Activated B cell treated with CpG ODN at 0.5 μM for 24 hours (primary cell): ENCODE results near the gene WSB2. TPM values are rescaled to one million over a fixed set of nuclear protein-coding genes. Genes with fewer than 3 reads are reported as not detected.

Experiments used
- ATAC-seq: fragments of 200-7000 bp; cut with Tn5 transposase; one replicate; pipeline ENCODE4 v1.10.0; 2021; ENCODE audit warnings: low read depth, mild to moderate bottlenecking, moderate library complexity
- CTCF ChIA-PET: fragments of 350-600 bp; sonication (Branson Sonifier 250); formaldehyde crosslinking; loops from one replicate; lab custom pipeline; 2021; ENCODE audit warnings: antibody characterized with exemption; lab: Charles Lee
- POLR2A ChIA-PET: fragments of 350-600 bp; sonication (Branson Sonifier 250); formaldehyde crosslinking; loops from one replicate; lab custom pipeline; 2021; ENCODE audit warnings: antibody characterized with exemption; lab: Charles Lee
- DNase-seq: peaks from one replicate; pipeline ENCODE4 v3.0.0; 2022
- H3K27ac Mint-ChIP-seq: one replicate; pipeline ENCODE4 v1.8.0; 2020; ENCODE audit warnings: mixed read lengths
- H3K27me3 Mint-ChIP-seq: one replicate; pipeline ENCODE4 v1.8.0; 2021; ENCODE audit warnings: mixed read lengths
- H3K36me3 Mint-ChIP-seq: one replicate; pipeline ENCODE4 v1.8.0; 2021; ENCODE audit warnings: low read depth, mixed read lengths
- H3K4me1 Mint-ChIP-seq: one replicate; pipeline ENCODE4 v1.8.0; 2021; ENCODE audit warnings: mixed read lengths
- H3K4me3 Mint-ChIP-seq: one replicate; pipeline ENCODE4 v1.8.0; 2020; ENCODE audit warnings: mild to moderate bottlenecking, mixed read lengths
- H3K9me3 Mint-ChIP-seq: one replicate; pipeline ENCODE4 v1.8.0; 2020; ENCODE audit warnings: mixed read lengths
- intact Hi-C: fragments of 100-400 bp; cut with micrococcal nuclease; formaldehyde crosslinking; loops from one replicate; pipeline ENCODE4 v1.15.1; 2024
- total RNA-seq: library from RNA; stranded (reverse); gene quantifications from 2 replicates; pipeline ENCODE4 v1.2.3, GENCODE V29; 2022
- TF ChIP-seq, protein P1 (sequence below): fragments of 200-600 bp; IDR thresholded peaks from one replicate; pipeline ENCODE4 v1.8.0; 2022; ENCODE audit warnings: antibody characterized with exemption, mild to moderate bottlenecking

WSB2 gene
- total RNA-seq, 1 donor from 2014 or later, result 28.4 TPM

DNA sequence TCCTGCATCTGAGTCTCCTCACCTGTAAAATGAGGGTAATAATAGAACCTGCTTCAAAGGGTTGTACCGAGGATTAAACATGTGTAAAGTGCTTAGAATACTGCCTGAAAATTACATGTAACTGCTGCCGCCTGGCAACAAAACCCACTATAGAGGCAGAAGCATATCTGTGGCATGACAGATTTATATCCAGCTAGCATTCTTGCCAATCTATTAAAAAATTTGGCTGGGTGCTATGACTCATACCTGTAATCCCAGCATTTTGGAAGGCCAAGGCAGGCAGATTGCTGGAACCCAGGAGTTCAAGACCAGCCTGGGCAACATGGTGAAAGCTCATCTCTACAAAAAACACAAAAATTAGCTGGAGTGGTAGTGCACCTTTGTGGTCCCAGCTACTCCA, 75.8 kb downstream of the WSB2 start:
- Mint-ChIP-seq H3K4me1 (no peaks in the 10 kb centered on the region), H3K36me3 (no peaks in the 10 kb centered on the region), H3K27ac (no peak overlapping the region), H3K4me3 (no peak overlapping the region), H3K9me3 (peaks cover 4% of the 10 kb centered on the region), H3K27me3 (peaks cover 4% of the 10 kb centered on the region)
- intact Hi-C loops, result no loop called here
- no peak for DNase-seq
- ChIA-PET POLR2A (no interaction called here), CTCF (no interaction called here)
- TF ChIP-seq, protein P1, sequence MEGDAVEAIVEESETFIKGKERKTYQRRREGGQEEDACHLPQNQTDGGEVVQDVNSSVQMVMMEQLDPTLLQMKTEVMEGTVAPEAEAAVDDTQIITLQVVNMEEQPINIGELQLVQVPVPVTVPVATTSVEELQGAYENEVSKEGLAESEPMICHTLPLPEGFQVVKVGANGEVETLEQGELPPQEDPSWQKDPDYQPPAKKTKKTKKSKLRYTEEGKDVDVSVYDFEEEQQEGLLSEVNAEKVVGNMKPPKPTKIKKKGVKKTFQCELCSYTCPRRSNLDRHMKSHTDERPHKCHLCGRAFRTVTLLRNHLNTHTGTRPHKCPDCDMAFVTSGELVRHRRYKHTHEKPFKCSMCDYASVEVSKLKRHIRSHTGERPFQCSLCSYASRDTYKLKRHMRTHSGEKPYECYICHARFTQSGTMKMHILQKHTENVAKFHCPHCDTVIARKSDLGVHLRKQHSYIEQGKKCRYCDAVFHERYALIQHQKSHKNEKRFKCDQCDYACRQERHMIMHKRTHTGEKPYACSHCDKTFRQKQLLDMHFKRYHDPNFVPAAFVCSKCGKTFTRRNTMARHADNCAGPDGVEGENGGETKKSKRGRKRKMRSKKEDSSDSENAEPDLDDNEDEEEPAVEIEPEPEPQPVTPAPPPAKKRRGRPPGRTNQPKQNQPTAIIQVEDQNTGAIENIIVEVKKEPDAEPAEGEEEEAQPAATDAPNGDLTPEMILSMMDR, result no peak
- no peak for ATAC-seq

Other genes with a start within 250 kb of the WSB2 start
- gene KSR2, start 92.2 kb downstream of the WSB2 start, total RNA-seq, result not detected in 2 replicates
- 17.5 and 20.1 TPM in 2 replicates for gene RFC5, start 44.5 kb downstream of the WSB2 start, total RNA-seq
- 1.6 and 2.4 TPM in 2 replicates for gene VSIG10, start 42.8 kb upstream of the WSB2 start, total RNA-seq
- gene PEBP1, start 74.9 kb upstream of the WSB2 start, total RNA-seq, result 102 and 114 TPM in 2 replicates